Medulla oblongata (tissue), 1 donor: Measurements from ENCODE around the gene SERTM1.

ENCODE experiments used
- DNase-seq: peaks from one replicate; pipeline ENCODE4 v3.0.0-alpha.2; 2015; ENCODE audit errors: extremely low spot score

The SERTM1 gene

GRCh38 chr13:36673838-36674326 lies at the start of gene SERTM1:
SERTM1 (plus strand) TSS chr13:36674020; CDS start chr13:36695079, 21,059 bp downstream.
- no peak for DNase-seq

GRCh38 chr13:36628377-36629056 lies 45.3 kb upstream of the SERTM1 start:
- DNase-seq = no peak

GRCh38 chr13:36629057-36629385 lies 44.8 kb upstream of the SERTM1 start:
- no peak for DNase-seq

- DNase-seq = no peak
These were observed 43.5 kb upstream of the SERTM1 start for GRCh38 chr13:36630181-36630803.

GRCh38 chr13:36639610-36640009 lies 34.2 kb upstream of the SERTM1 start:
- DNase-seq = no peak

GRCh38 chr13:36650611-36651010 lies 23.2 kb upstream of the SERTM1 start:
- no peak for DNase-seq

GRCh38 chr13:36665630-36666029 lies 8.2 kb upstream of the SERTM1 start:
- DNase-seq = no peak

- DNase-seq = no peak
These were observed 7.2 kb upstream of the SERTM1 start for GRCh38 chr13:36666477-36667229.

- no peak for DNase-seq
These were observed 5.5 kb upstream of the SERTM1 start for GRCh38 chr13:36668316-36668715.

- no peak for DNase-seq
These were observed 468 bp upstream of the SERTM1 start for GRCh38 chr13:36673352-36673751.

GRCh38 chr13:36674337-36675212 lies 755 bp downstream of the SERTM1 start:
- no peak for DNase-seq

GRCh38 chr13:36675213-36675536 lies 1.4 kb downstream of the SERTM1 start:
- no peak for DNase-seq

- DNase-seq = peak; percentile 9
These were observed 7.1 kb downstream of the SERTM1 start for GRCh38 chr13:36680913-36681312.

- DNase-seq = no peak
These were observed 8.2 kb downstream of the SERTM1 start for GRCh38 chr13:36681894-36682624.

- DNase-seq = no peak
These were observed 9.9 kb downstream of the SERTM1 start for GRCh38 chr13:36683701-36684100.

GRCh38 chr13:36685927-36686326 lies 12.1 kb downstream of the SERTM1 start:
- DNase-seq = no peak

GRCh38 chr13:36696410-36697010 lies 22.7 kb downstream of the SERTM1 start:
- no peak for DNase-seq

- DNase-seq = no peak
These were observed 26.4 kb downstream of the SERTM1 start for GRCh38 chr13:36700170-36700569.

GRCh38 chr13:36706755-36707154 lies 32.9 kb downstream of the SERTM1 start:
- no peak for DNase-seq

- no peak for DNase-seq
These were observed 35.5 kb downstream of the SERTM1 start for GRCh38 chr13:36709136-36709890.
